ENCODE results near the gene EPC1. TPM values are rescaled to one million over a fixed set of nuclear protein-coding genes. Genes with fewer than 3 reads are reported as not detected.

EPC1 gene
- 159 TPM for total RNA-seq

GRCh38 chr10:32346551-32347362 lies at the start of gene EPC1:
Gene EPC1, minus strand, starts transcription at chr10:32347158. Its CDS starts 243 bp downstream, at chr10:32346915.

Small RNA genes within 50 kb of the gene (small RNA-seq; reads per million reads assigned to genes)
- gene RNU6-1244P (ENCODE audit: low replicate concordance): not detected

Other genes starting within 250 kb of the EPC1 start
- 124 TPM for gene CCDC7, start 99.0 kb upstream of the EPC1 start, total RNA-seq